Liver (tissue), 9 donors: ENCODE measurements around the gene ARHGAP1. TPM values are rescaled to one million over a fixed set of nuclear protein-coding genes. Genes with fewer than 3 reads are reported as not detected.

Source experiments
- DNase-seq: peaks from one replicate; pipeline ENCODE4 v3.0.0-alpha.2; 2017; ENCODE audit warnings: low spot score
- H3K27ac ChIP-seq, 2 donors: one replicate each; pipeline ENCODE4 v1.7.0; 2013; ENCODE audit warnings: inconsistent platforms in 2 of 2, low read length in 2 of 2, control low read depth in 1 of 2, low read depth in 1 of 2, mild to moderate bottlenecking in 1 of 2
- H3K27me3 ChIP-seq, 4 donors: one replicate each; pipeline versions ENCODE4 v1.6.1 to v1.7.0; 2013; ENCODE audit warnings: low read length in 3 of 4, inconsistent platforms in 1 of 4, mild to moderate bottlenecking in 1 of 4, moderate library complexity in 1 of 4; ENCODE audit not compliant: control insufficient read depth in 4 of 4, insufficient read depth in 4 of 4
- H3K36me3 ChIP-seq, 4 donors: one replicate each; pipeline versions ENCODE4 v1.6.1 to v1.7.0; 2013; ENCODE audit warnings: low read length in 3 of 4, mild to moderate bottlenecking in 3 of 4, low read depth in 1 of 4, moderate library complexity in 1 of 4; ENCODE audit not compliant: control insufficient read depth in 4 of 4, insufficient read depth in 3 of 4
- H3K4me1 ChIP-seq, 4 donors: one replicate each; pipeline versions ENCODE4 v1.6.1 to v1.7.0; 2013; ENCODE audit warnings: low read length in 3 of 4, mild to moderate bottlenecking in 3 of 4, moderate library complexity in 1 of 4; ENCODE audit not compliant: control insufficient read depth in 4 of 4, insufficient read depth in 4 of 4
- H3K4me3 ChIP-seq, 3 donors: one replicate each; pipeline versions ENCODE4 v1.6.1 to v1.7.0; 2013; ENCODE audit warnings: low read length in 3 of 3, control low read depth in 1 of 3, low read depth in 1 of 3, mild to moderate bottlenecking in 1 of 3
- H3K9ac ChIP-seq, 2 donors: one replicate each; pipeline ENCODE4 v1.7.0; 2013; ENCODE audit warnings: low read length in 2 of 2, mild to moderate bottlenecking in 2 of 2, moderate library complexity in 2 of 2, control low read depth in 1 of 2, low read depth in 1 of 2
- H3K9me3 ChIP-seq, 4 donors: one replicate each; pipeline versions ENCODE4 v1.6.1 to v1.7.0; 2013; ENCODE audit warnings: low read length in 3 of 4; ENCODE audit not compliant: control insufficient read depth in 4 of 4
- ATF3 ChIP-seq: IDR thresholded peaks from 2 replicates; pipeline ENCODE4 v1.6.1; 2016; ENCODE audit warnings: antibody characterized with exemption
- CTCF ChIP-seq: fragments of 150-350 bp; IDR thresholded peaks from 2 replicates; pipeline ENCODE4 v1.5.1; 2017; ENCODE audit warnings: improper control_type of control experiment, low read depth, low read length; ENCODE audit not compliant: missing input control
- EGR1 ChIP-seq, 2 donors: IDR thresholded peaks; 2 replicates each; pipeline ENCODE4 v1.6.1; 2016 to 2018; ENCODE audit warnings: antibody characterized with exemption in 2 of 2, low read depth in 2 of 2
- FOXA2 ChIP-seq: IDR thresholded peaks from 2 replicates; pipeline ENCODE4 v1.6.1; 2016; ENCODE audit warnings: antibody characterized with exemption
- GABPA ChIP-seq, 2 donors: IDR thresholded peaks in 1 of 2; conservative IDR thresholded peaks in 1 of 2; 2 replicates each; pipeline ENCODE4 v1.6.1; 2016; ENCODE audit warnings: antibody characterized with exemption in 2 of 2, mild to moderate bottlenecking in 1 of 2, moderate library complexity in 1 of 2
- HNF4A ChIP-seq, 2 donors: conservative IDR thresholded peaks; 2 replicates each; pipeline ENCODE4 v1.6.1; 2016; ENCODE audit warnings: antibody characterized with exemption in 2 of 2, mild to moderate bottlenecking in 2 of 2
- HNF4G ChIP-seq: IDR thresholded peaks from 2 replicates; pipeline ENCODE4 v1.6.1; 2016; ENCODE audit warnings: antibody characterized with exemption
- JUND ChIP-seq, 2 donors: IDR thresholded peaks; 2 replicates each; pipeline ENCODE4 v1.6.1; 2016; ENCODE audit warnings: antibody characterized with exemption in 2 of 2
- MAX ChIP-seq: IDR thresholded peaks from 2 replicates; pipeline ENCODE4 v1.6.1; 2016; ENCODE audit warnings: antibody characterized with exemption
- NR2F2 ChIP-seq: IDR thresholded peaks from 2 replicates; pipeline ENCODE4 v1.6.1; 2016; ENCODE audit warnings: antibody characterized with exemption
- RAD21 ChIP-seq, 2 donors: IDR thresholded peaks; 2 replicates each; pipeline ENCODE4 v1.6.1; 2016; ENCODE audit warnings: antibody characterized with exemption in 2 of 2, mild to moderate bottlenecking in 2 of 2
- REST ChIP-seq: IDR thresholded peaks from 2 replicates; pipeline ENCODE4 v1.6.1; 2016; ENCODE audit warnings: antibody characterized with exemption, mild to moderate bottlenecking
- RXRA ChIP-seq, 2 donors: IDR thresholded peaks; 2 replicates each; pipeline ENCODE4 v1.6.1; 2017 to 2018; ENCODE audit warnings: antibody characterized with exemption in 2 of 2, mild to moderate bottlenecking in 1 of 2
- SP1 ChIP-seq: IDR thresholded peaks from 2 replicates; pipeline ENCODE4 v1.6.1; 2018; ENCODE audit warnings: antibody characterized with exemption, mild to moderate bottlenecking
- TAF1 ChIP-seq: conservative IDR thresholded peaks from 2 replicates; pipeline ENCODE4 v1.6.1; 2016; ENCODE audit warnings: antibody characterized with exemption, mild to moderate bottlenecking
- YY1 ChIP-seq: IDR thresholded peaks from 2 replicates; pipeline ENCODE4 v1.6.1; 2016; ENCODE audit warnings: antibody characterized with exemption, mild to moderate bottlenecking
- WGBS: extraction: QIAGEN DNeasy Blood & Tissue Kit; methylation state at CpG from one replicate; pipeline ENCODE4 v1.1.7; 2013; 5-methylcytosine and 5-hydroxymethylcytosine counted together
- polyA plus RNA-seq, 2 donors: library from polyadenylated mRNA; stranded (reverse) in 1 of 2; unstranded in 1 of 2; fragments of 200-250 nt in 1 of 2; fragments of >200 nt in 1 of 2; fragmentation: Nextera tagmentation in 1 of 2; extraction: Ambion mirVana in 1 of 2; gene quantifications; one replicate each; pipeline versions ENCODE4 v1.2.1 to v1.2.3, GENCODE V29; 2013 to 2015
- total RNA-seq, 2 donors: library from RNA; depleted of rRNA; stranded (reverse); fragments of >200 nt; gene quantifications; one replicate each; pipeline ENCODE4 v1.2.3, GENCODE V29; 2014
- donor health status: healthy.
- donor health status: healthy.
- donor health status: healthy.
- donor health status: healthy.
- donor health status: healthy.

ARHGAP1 gene
- total and polyA plus RNA-seq, 4 donors = 10.9 to 21.9 (median 20.1) TPM

- Histone ChIP-seq H3K4me3 (no peak overlapping the region), H3K36me3 (peaks cover 3 to 6% (median 4%) of the 10 kb centered on the region in 4 donors), H3K27me3 (no peaks in the 10 kb centered on the region), H3K9ac (no peak overlapping the region), H3K27ac (no peak overlapping the region), H3K4me1 (peaks cover 6 to 15% (median 11%) of the 10 kb centered on the region in 4 donors), H3K9me3 (no peaks in the 10 kb centered on the region)
- WGBS = 96% methylated on average over 2 of the region's 2 CpGs
- no peak for TF ChIP-seq REST
- no peak for TF ChIP-seq HNF4A (conservative IDR thresholded peaks at IDR 0.05)
- no peak for TF ChIP-seq NR2F2
- DNase-seq = no peak
These were observed 68.7 kb downstream of the ARHGAP1 start for GRCh38 chr11:46631676-46632075.

- no peaks in the 10 kb centered on the region for H3K27me3 ChIP-seq
- H3K4me1 ChIP-seq = peaks cover 5 to 12% (median 8%) of the 10 kb centered on the region in 4 donors
- H3K9ac ChIP-seq = no peak overlapping the region
- no peak overlapping the region for H3K4me3 ChIP-seq
- H3K9me3 ChIP-seq = no peaks in the 10 kb centered on the region
- DNase-seq = no peak
- no peak overlapping the region for H3K27ac ChIP-seq
- 50% methylated on average over 1 of the region's 1 CpG for WGBS
- TF ChIP-seq YY1 (no peak), RXRA (IDR thresholded peaks at IDR 0.05) (peak in 1 of 2 donors; percentile 14), GABPA (IDR thresholded peaks at IDR 0.05 in 1 of 2, conservative IDR thresholded peaks at IDR 0.05 in 1 of 2) (no peak), HNF4A (conservative IDR thresholded peaks at IDR 0.05) (peak; percentile 36 to 43), HNF4G (no peak)
- peaks cover 2 to 10% (median 4%) of the 10 kb centered on the region in 4 donors for H3K36me3 ChIP-seq
These were observed 70.2 kb downstream of the ARHGAP1 start for GRCh38 chr11:46630237-46630636.

GRCh38 chr11:46628961-46629360, 71.5 kb downstream of the ARHGAP1 start:
- DNase-seq = no peak
- TF ChIP-seq YY1 = no peak
- no peak for TF ChIP-seq RXRA (IDR thresholded peaks at IDR 0.05)
- TF ChIP-seq CTCF = no peak
- no peak for TF ChIP-seq HNF4G
- TF ChIP-seq MAX = no peak
- no peak for TF ChIP-seq FOXA2
- no peak for TF ChIP-seq NR2F2
- no peak for TF ChIP-seq JUND (IDR thresholded peaks at IDR 0.05)
- TF ChIP-seq HNF4A (conservative IDR thresholded peaks at IDR 0.05) = no peak
- no peak for TF ChIP-seq SP1
- no peak for TF ChIP-seq EGR1 (IDR thresholded peaks at IDR 0.05; ENCODE audit: low read depth in 2 of 2)
- no peak for TF ChIP-seq GABPA (IDR thresholded peaks at IDR 0.05 in 1 of 2, conservative IDR thresholded peaks at IDR 0.05 in 1 of 2)
- no peak for TF ChIP-seq RAD21 (IDR thresholded peaks at IDR 0.05)
- no peak for TF ChIP-seq TAF1
- TF ChIP-seq REST = no peak
- TF ChIP-seq ATF3 = no peak

More at GRCh38 chr11:46628961-46629360, 71.5 kb downstream of the ARHGAP1 start:
- peaks cover 2 to 10% (median 4%) of the 10 kb centered on the region in 4 donors for H3K36me3 ChIP-seq
- WGBS = 95% methylated on average over 6 of the region's 6 CpGs
- no peak overlapping the region for H3K4me3 ChIP-seq
- H3K27me3 ChIP-seq = no peaks in the 10 kb centered on the region
- no peak overlapping the region for H3K9ac ChIP-seq
- H3K4me1 ChIP-seq = peaks cover 4 to 14% (median 6%) of the 10 kb centered on the region in 4 donors
- H3K27ac ChIP-seq = no peak overlapping the region
- H3K9me3 ChIP-seq = no peaks in the 10 kb centered on the region
